NCI-H1436 (cell line): ENCODE results near the gene TACR2.
A peak's percentile ranks its signal among the peaks of the same experiment; 100 is the strongest.

Experiments
- DNase-seq: peaks from one replicate; lab custom pipeline; 2025; lab: John Stamatoyannopoulos, UW

Gene TACR2

GRCh38 chr10:69419096-69419743, 2.5 kb upstream of the TACR2 start:
- DNase-seq = no peak

GRCh38 chr10:69418052-69418752, 1.5 kb upstream of the TACR2 start:
- DNase-seq = no peak

GRCh38 chr10:69417542-69417941, 824 bp upstream of the TACR2 start:
- DNase-seq = no peak

GRCh38 chr10:69415951-69416350, 767 bp downstream of the TACR2 start:
- DNase-seq = no peak

GRCh38 chr10:69415049-69415448, 1.7 kb downstream of the TACR2 start:
- DNase-seq = no peak

GRCh38 chr10:69414036-69415018, 2.4 kb downstream of the TACR2 start:
- DNase-seq = no peak

GRCh38 chr10:69413221-69413865, 3.4 kb downstream of the TACR2 start:
- no peak for DNase-seq

- no peak for DNase-seq
Measured at GRCh38 chr10:69412232-69412790, 4.4 kb downstream of the TACR2 start.

GRCh38 chr10:69411476-69411875, 5.2 kb downstream of the TACR2 start:
- no peak for DNase-seq

- DNase-seq = no peak
Measured at GRCh38 chr10:69410487-69410886, 6.2 kb downstream of the TACR2 start.

GRCh38 chr10:69409968-69410367, 6.8 kb downstream of the TACR2 start:
- no peak for DNase-seq

GRCh38 chr10:69409176-69409495, 7.6 kb downstream of the TACR2 start:
- no peak for DNase-seq

GRCh38 chr10:69408318-69409175, 8.2 kb downstream of the TACR2 start:
- DNase-seq = peak; percentile 91

GRCh38 chr10:69407621-69408301, 9.0 kb downstream of the TACR2 start:
- peak; percentile 49 for DNase-seq

GRCh38 chr10:69406816-69407580, 9.7 kb downstream of the TACR2 start:
- no peak for DNase-seq

- no peak for DNase-seq
Measured at GRCh38 chr10:69406302-69406811, 10.4 kb downstream of the TACR2 start.

GRCh38 chr10:69405221-69405620, 11.5 kb downstream of the TACR2 start:
- no peak for DNase-seq

- DNase-seq = no peak
Measured at GRCh38 chr10:69404786-69405185, 11.9 kb downstream of the TACR2 start.

- DNase-seq = no peak
Measured at GRCh38 chr10:69403519-69403918, 13.2 kb downstream of the TACR2 start.
